Suppressor macrophage treated with lipopolysaccharide for 4 hours (primary cell): Measurements from ENCODE around the gene TRAPPC6A.
"Not testable (repeated sequence)": the region's sequence is repeated elsewhere in the genome, so short reads cannot be mapped to it uniquely, and the experiment has no call there.

ENCODE experiments used
- DNase-seq: peaks from one replicate; pipeline ENCODE4 v3.0.0-alpha.2; 2020

The TRAPPC6A gene

GRCh38 chr19:45125360-45125759 is 52.7 kb downstream of the TRAPPC6A start:
- no peak for DNase-seq

GRCh38 chr19:45124021-45124420 is 54.0 kb downstream of the TRAPPC6A start:
- DNase-seq: no peak

- no peak for DNase-seq
Observed at GRCh38 chr19:45123440-45123850, 54.6 kb downstream of the TRAPPC6A start.

- no peak for DNase-seq
Observed at GRCh38 chr19:45122832-45123231, 55.2 kb downstream of the TRAPPC6A start.

DNA sequence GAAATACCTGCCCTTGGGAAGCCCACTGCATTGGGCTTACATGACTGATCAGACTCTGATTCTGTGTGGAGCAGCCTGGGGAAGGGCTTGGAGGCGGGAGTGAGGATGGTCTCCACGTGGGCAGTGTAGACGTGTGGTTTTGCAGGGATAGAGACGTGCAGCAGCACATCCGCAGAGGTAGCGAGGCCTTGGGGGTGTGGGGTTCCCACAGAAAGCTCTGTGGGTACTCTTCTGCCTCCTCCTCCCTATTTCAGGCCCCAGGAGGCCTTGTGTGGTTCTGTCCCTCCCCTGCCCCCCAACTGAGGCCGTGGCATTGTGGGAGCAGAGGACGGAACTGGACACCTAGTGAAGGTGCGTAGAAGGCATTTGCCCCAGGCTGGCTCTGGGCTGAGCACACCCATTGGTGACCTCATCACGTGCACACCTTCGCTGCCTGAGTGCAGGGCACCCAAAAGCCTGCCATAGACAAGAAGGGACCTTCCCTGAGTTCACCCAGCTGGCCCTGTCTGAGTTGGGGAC is 56.2 kb downstream of the TRAPPC6A start:
- DNase-seq: no peak

DNA sequence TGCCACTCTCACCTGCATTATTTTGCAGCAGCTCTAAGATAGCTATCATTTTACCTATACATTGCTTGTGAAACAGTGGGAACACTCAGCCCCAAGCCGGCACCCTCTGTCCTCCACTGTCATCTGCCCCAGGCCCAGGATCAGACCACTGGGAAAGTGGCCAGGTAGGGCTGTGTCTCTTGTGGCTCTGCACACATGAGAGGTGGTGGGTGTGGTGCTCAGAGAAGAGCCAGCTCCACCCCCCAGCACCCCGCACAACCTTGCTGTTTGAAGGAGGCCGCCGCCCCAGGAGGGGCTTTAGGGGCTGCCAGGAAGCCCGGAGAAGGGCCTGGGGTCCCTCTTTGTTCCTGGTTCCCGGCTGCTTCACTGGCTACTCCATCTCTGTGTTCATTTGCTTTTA is 58.5 kb downstream of the TRAPPC6A start:
- DNase-seq: no peak

DNA sequence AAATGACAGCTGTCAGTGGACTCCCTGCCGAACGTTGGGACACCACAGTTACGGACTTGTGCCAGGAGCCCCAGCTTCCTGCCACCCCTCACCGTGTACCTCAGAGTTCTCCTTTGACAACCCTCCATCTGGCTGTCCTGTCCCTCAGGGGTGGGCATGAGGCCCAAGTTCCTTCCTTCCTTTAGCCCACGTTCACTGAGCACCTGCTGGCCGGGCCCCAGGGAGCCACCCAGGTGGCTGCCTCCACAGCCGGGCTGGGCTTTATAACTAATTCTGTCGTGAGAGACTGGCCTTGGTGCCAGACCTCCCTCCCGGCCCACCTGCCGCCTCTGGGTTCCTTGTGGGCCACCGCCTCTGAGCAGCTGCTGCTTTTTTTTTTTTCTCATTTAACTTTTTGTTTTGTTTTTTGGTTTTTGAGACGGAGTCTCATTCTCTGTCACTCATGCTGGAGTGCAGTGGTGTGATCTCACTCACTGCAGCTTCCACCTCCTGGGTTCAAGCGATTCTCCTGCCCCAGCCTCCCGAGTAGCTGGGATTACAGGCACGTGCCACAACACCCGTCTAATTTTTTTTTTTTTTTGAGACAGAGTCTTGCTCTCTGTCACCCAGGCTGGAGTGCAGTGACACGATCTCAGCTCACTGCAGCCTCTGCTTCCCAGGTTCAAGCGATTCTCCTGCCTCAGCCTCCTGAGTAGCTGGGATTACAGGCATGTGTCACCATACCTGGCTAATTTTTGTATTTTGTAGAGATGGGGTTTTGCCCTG is 59.3 kb downstream of the TRAPPC6A start:
- DNase-seq: not testable (repeated sequence)

- DNase-seq: no peak
Observed at GRCh38 chr19:45118106-45118505, 59.9 kb downstream of the TRAPPC6A start.

DNA sequence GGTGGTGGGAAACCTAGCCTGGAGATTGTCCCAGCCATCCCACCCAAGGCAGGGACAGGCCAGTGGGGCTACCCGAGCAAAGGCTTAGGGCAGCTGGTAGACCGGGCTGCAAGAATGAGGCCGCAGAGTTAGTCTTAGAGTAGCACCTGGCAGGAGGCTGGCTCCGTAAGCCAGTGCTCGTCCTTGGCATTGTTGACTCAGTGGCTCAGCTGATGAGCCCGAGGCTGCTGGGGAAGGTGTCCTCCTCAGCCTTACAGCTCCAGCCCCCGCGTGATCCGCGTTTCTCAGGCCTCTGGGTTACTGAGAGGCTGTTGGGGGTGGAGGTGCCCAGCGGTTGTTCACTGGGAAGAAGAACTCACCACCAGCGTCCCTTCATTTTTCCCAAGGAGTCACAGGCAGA is 60.4 kb downstream of the TRAPPC6A start:
- DNase-seq: no peak

DNA sequence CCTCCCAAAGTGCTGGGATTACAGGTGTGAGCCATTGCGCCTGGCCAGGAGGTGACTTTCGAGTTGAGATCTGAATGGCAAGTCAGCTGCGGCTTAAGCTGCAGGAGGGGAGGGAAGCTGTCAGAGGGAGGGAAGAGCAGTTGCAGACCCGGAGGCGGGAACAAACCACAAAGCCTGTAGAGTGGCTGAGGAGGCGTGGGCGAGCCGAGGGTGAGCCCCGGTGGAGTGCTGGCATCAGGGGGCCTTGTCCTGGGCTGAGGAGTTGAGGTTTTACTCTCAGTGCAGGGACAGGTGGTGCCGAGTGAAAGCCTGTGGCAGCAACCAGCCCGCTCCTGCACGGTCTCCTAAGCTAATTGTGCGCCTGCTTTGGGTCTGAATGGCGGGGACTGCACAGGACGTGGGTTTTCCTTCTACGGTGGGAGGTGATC is 60.9 kb downstream of the TRAPPC6A start:
- peak; percentile 49 for DNase-seq

DNA sequence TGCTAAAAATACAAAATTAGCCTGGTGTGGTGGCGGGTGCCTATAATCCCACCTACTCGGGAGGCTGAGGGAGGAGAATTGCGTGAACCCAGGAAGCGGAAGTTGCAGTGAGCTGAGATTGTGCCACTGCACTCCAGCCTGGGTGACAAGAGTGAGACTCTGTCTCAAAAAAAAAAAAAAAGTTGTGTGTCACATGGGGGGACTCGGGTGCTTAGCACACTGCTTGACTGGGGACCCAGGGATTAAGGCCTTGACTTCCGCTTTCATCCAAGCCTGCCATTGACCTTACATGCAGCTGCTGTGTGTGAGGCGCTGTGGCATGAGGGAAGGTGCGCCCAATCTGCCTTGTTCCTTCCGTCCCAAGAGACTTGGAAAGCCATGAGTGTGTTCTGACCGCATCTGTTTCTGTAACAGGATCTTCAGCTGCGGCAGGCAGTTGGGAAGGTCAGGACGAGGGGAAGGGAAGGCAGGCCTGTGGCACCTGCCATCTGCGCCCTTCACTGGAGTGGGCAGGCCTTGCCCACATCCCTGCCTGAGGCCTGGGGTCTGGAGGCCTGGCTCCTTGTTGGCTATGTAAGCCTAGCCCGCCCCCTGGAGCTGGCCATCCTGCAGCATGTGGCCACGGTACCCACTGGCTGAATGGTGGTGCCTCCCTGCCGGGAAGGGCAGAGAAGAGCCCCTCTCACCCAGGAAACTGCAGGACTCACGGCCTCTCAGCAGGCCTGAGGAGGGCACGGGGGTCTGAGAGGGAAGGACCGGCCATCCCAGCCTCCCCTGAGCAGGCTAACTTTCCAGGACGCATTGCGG is 62.0 kb downstream of the TRAPPC6A start:
- peak; percentile 47 for DNase-seq

- DNase-seq: no peak
Observed at GRCh38 chr19:45114116-45114515, 63.9 kb downstream of the TRAPPC6A start.

- no peak for DNase-seq
Observed at GRCh38 chr19:45113628-45114027, 64.4 kb downstream of the TRAPPC6A start.
